Trophoblast cell (in vitro differentiated cells and primary cell): ENCODE results near the gene ADD1.

ENCODE experiments used
- DNase-seq, 2 donors: peaks; one replicate each; pipeline ENCODE4 v3.0.0-alpha.2; 2016
- H2AFZ ChIP-seq: 2 replicates; pipeline ENCODE4 v1.6.1; 2013; ENCODE audit warnings: low read length, moderate library complexity, mild to moderate bottlenecking; ENCODE audit not compliant: insufficient read depth, poor library complexity
- H2AK5ac ChIP-seq: 2 replicates; pipeline ENCODE4 v1.6.1; 2013; ENCODE audit warnings: mild to moderate bottlenecking, low read length
- H2BK120ac ChIP-seq: 2 replicates; pipeline ENCODE4 v1.6.1; 2013; ENCODE audit warnings: low read length, mild to moderate bottlenecking, moderate library complexity; ENCODE audit not compliant: insufficient read depth, poor library complexity
- H2BK12ac ChIP-seq: 2 replicates; pipeline ENCODE4 v1.6.1; 2013; ENCODE audit warnings: mild to moderate bottlenecking, low read length, moderate library complexity
- H2BK5ac ChIP-seq: 2 replicates; pipeline ENCODE4 v1.6.1; 2013; ENCODE audit warnings: low read length, low read depth, moderate library complexity, mild to moderate bottlenecking; ENCODE audit not compliant: poor library complexity
- H3K14ac ChIP-seq: 2 replicates; pipeline ENCODE4 v1.6.1; 2013; ENCODE audit warnings: mild to moderate bottlenecking, low read length
- H3K18ac ChIP-seq: 2 replicates; pipeline ENCODE4 v1.6.1; 2013; ENCODE audit warnings: mild to moderate bottlenecking, low read length
- H3K23ac ChIP-seq: 2 replicates; pipeline ENCODE4 v1.6.1; 2013; ENCODE audit warnings: low read length
- H3K27ac ChIP-seq: 2 replicates; pipeline ENCODE4 v1.5.1; 2013; ENCODE audit warnings: low read depth, mild to moderate bottlenecking, inconsistent platforms, low read length, moderate library complexity
- H3K27me3 ChIP-seq: 2 replicates; pipeline ENCODE4 v1.6.1; 2013; ENCODE audit warnings: inconsistent platforms, mild to moderate bottlenecking, low read length, moderate library complexity; ENCODE audit not compliant: insufficient read depth
- H3K36me3 ChIP-seq, 2 experiments: 1 replicate in 1 of 2; 2 replicates in 1 of 2; pipeline ENCODE4 v1.6.1; 2013; ENCODE audit warnings: low read length in 2 of 2, mild to moderate bottlenecking in 2 of 2, moderate library complexity in 1 of 2; ENCODE audit not compliant: insufficient read depth in 2 of 2, control insufficient read depth in 1 of 2
- H3K4ac ChIP-seq: 2 replicates; pipeline ENCODE4 v1.6.1; 2013; ENCODE audit warnings: low read depth, mild to moderate bottlenecking, low read length, moderate library complexity
- H3K4me1 ChIP-seq, 2 experiments: 1 replicate in 1 of 2; 2 replicates in 1 of 2; pipeline ENCODE4 v1.6.1; 2013; ENCODE audit warnings: low read length in 2 of 2, mild to moderate bottlenecking in 2 of 2, moderate library complexity in 1 of 2; ENCODE audit not compliant: insufficient read depth in 2 of 2, control insufficient read depth in 1 of 2
- H3K4me2 ChIP-seq: 2 replicates; pipeline ENCODE4 v1.6.1; 2013; ENCODE audit warnings: inconsistent platforms, mild to moderate bottlenecking, low read length, moderate library complexity
- H3K4me3 ChIP-seq: 2 replicates; pipeline ENCODE4 v1.5.1; 2013; ENCODE audit warnings: mild to moderate bottlenecking, low read depth, low read length, inconsistent platforms
- H3K79me1 ChIP-seq: one replicate; pipeline ENCODE4 v1.6.1; 2013; ENCODE audit warnings: low read length
- H3K79me2 ChIP-seq: 2 replicates; pipeline ENCODE4 v1.6.1; 2013; ENCODE audit warnings: low read length, mild to moderate bottlenecking; ENCODE audit not compliant: control insufficient read depth, insufficient read depth, poor library complexity
- H3K9ac ChIP-seq: 2 replicates; pipeline ENCODE4 v1.6.1; 2013; ENCODE audit warnings: mild to moderate bottlenecking, low read length
- H3K9me3 ChIP-seq: 2 replicates; pipeline ENCODE4 v1.6.1; 2013; ENCODE audit warnings: low read depth, mild to moderate bottlenecking, control low read depth, inconsistent platforms, low read length; ENCODE audit not compliant: insufficient read depth
- H4K12ac ChIP-seq: 2 replicates; pipeline ENCODE4 v1.6.1; 2013; ENCODE audit warnings: low read depth, mild to moderate bottlenecking, low read length, moderate library complexity
- H4K8ac ChIP-seq: 2 replicates; pipeline ENCODE4 v1.6.1; 2013; ENCODE audit warnings: low read depth, mild to moderate bottlenecking, low read length, moderate library complexity
- H4K91ac ChIP-seq: one replicate; pipeline ENCODE4 v1.6.1; 2013; ENCODE audit warnings: low read depth, mild to moderate bottlenecking, low read length, moderate library complexity
- WGBS: extraction: QIAGEN DNeasy Blood & Tissue Kit; methylation state at CpG from one replicate; pipeline ENCODE4 v1.1.7; 2013; ENCODE audit warnings: missing lambda C conversion rate; ENCODE audit not compliant: insufficient read length, insufficient coverage; ENCODE audit errors: extremely low coverage; 5-methylcytosine and 5-hydroxymethylcytosine counted together

Gene ADD1

GRCh38 chr4:2850966-2851798 is 7.5 kb downstream of the ADD1 start:
- Histone ChIP-seq H2AK5ac (no peak overlapping the region), H3K79me1 (no peaks in the 10 kb centered on the region), H3K4ac (no peak overlapping the region), H3K79me2 (peaks cover 8% of the 10 kb centered on the region), H2BK5ac (no peak overlapping the region), H3K4me1 (peaks cover 2% of the 10 kb centered on the region in 2 experiments), H2BK120ac (no peak overlapping the region), H4K8ac (no peak overlapping the region), H3K36me3 (peaks cover 11 to 12% of the 10 kb centered on the region in 2 experiments), H4K91ac (no peak overlapping the region), H2BK12ac (no peak overlapping the region), H4K12ac (no peak overlapping the region), H3K14ac (no peak overlapping the region), H3K27ac (no peak overlapping the region), H3K9ac (no peak overlapping the region), H3K23ac (no peak overlapping the region), H2AFZ (no peak overlapping the region), H3K27me3 (no peaks in the 10 kb centered on the region), H3K4me2 (no peak overlapping the region), H3K9me3 (no peaks in the 10 kb centered on the region), H3K18ac (no peak overlapping the region), H3K4me3 (no peak overlapping the region)
- WGBS = no CpG with 5 or more reads among the region's 2 CpGs
- DNase-seq = no peak

- Histone ChIP-seq H3K79me2 (peaks cover 9% of the 10 kb centered on the region), H3K36me3 (peaks cover 11 to 12% of the 10 kb centered on the region in 2 experiments), H2AK5ac (no peak overlapping the region), H4K8ac (no peak overlapping the region), H3K4me2 (no peak overlapping the region), H3K27me3 (no peaks in the 10 kb centered on the region), H3K23ac (no peak overlapping the region), H2BK120ac (no peak overlapping the region), H4K91ac (no peak overlapping the region), H3K27ac (no peak overlapping the region), H3K14ac (no peak overlapping the region), H3K18ac (no peak overlapping the region), H2BK12ac (no peak overlapping the region), H3K79me1 (no peaks in the 10 kb centered on the region), H3K4me3 (no peak overlapping the region), H3K9ac (no peak overlapping the region), H3K4me1 (peaks cover 2% of the 10 kb centered on the region in 2 experiments), H4K12ac (no peak overlapping the region), H3K4ac (peak overlapping the region; percentile 47), H2AFZ (no peak overlapping the region), H2BK5ac (no peak overlapping the region), H3K9me3 (no peaks in the 10 kb centered on the region)
- no CpG with 5 or more reads among the region's 7 CpGs for WGBS
- DNase-seq = no peak
These were observed 8.9 kb downstream of the ADD1 start for GRCh38 chr4:2852481-2852921.

DNA sequence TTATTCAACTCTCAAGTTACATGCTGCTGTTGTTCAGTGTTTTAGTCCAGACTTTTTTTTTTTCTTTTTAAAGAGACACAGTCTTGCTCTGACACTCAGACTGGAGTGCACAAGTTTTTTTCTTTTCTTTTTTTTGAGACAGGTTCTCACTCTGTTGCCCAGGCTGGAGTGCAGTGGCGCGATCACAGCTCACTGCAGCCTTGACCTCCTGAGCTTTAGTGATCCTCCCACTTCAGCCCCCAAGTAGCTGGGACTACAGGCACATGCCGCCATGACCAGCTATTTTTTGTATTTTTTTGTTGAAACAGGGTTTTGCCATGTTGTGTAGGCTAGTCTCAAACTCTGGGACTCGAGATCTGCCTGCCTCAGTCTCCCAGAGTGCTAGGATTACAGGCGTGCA is 11.9 kb downstream of the ADD1 start:
- H3K4me1 ChIP-seq = peaks cover 2% of the 10 kb centered on the region in 2 experiments
- peaks cover 11 to 12% of the 10 kb centered on the region in 2 experiments for H3K36me3 ChIP-seq
- no peak overlapping the region for H4K91ac ChIP-seq
- H4K12ac ChIP-seq = no peak overlapping the region
- H2BK5ac ChIP-seq = peak overlapping the region; percentile 13
- no peak overlapping the region for H3K27ac ChIP-seq
- H3K9me3 ChIP-seq = no peaks in the 10 kb centered on the region
- H3K4ac ChIP-seq = peak overlapping the region; percentile 89
- H3K14ac ChIP-seq = no peak overlapping the region
- no peak overlapping the region for H3K4me2 ChIP-seq
- H3K23ac ChIP-seq = no peak overlapping the region
- H4K8ac ChIP-seq = no peak overlapping the region
- no peak overlapping the region for H2AFZ ChIP-seq
- H3K18ac ChIP-seq = no peak overlapping the region
- peaks cover 4% of the 10 kb centered on the region for H3K79me2 ChIP-seq
- H2BK120ac ChIP-seq = no peak overlapping the region
- no peak overlapping the region for H3K4me3 ChIP-seq
- no peak for DNase-seq
- H3K27me3 ChIP-seq = no peaks in the 10 kb centered on the region
- no peaks in the 10 kb centered on the region for H3K79me1 ChIP-seq
- no peak overlapping the region for H2BK12ac ChIP-seq
- H2AK5ac ChIP-seq = no peak overlapping the region
- no peak overlapping the region for H3K9ac ChIP-seq
- WGBS = no CpG with 5 or more reads among the region's 5 CpGs

- peak overlapping the region; percentile 62 for H3K4ac ChIP-seq
- no CpG with 5 or more reads among the region's 3 CpGs for WGBS
These were observed 12.6 kb downstream of the ADD1 start for GRCh38 chr4:2856266-2856665.

More at GRCh38 chr4:2856266-2856665, 12.6 kb downstream of the ADD1 start:
- H3K36me3 ChIP-seq = peaks cover 11 to 12% of the 10 kb centered on the region in 2 experiments
- H2AFZ ChIP-seq = no peak overlapping the region
- peaks cover 4% of the 10 kb centered on the region for H3K79me2 ChIP-seq
- no peak overlapping the region for H3K14ac ChIP-seq
- H3K18ac ChIP-seq = no peak overlapping the region
- H3K27me3 ChIP-seq = no peaks in the 10 kb centered on the region
- peaks cover 2% of the 10 kb centered on the region for H3K79me1 ChIP-seq
- H3K4me3 ChIP-seq = no peak overlapping the region
- no peaks in the 10 kb centered on the region for H3K9me3 ChIP-seq
- no peak overlapping the region for H4K91ac ChIP-seq
- H3K9ac ChIP-seq = no peak overlapping the region
- no peak overlapping the region for H3K4me2 ChIP-seq
- no peak overlapping the region for H2AK5ac ChIP-seq
- DNase-seq = no peak
- H4K8ac ChIP-seq = no peak overlapping the region
- no peak overlapping the region for H3K27ac ChIP-seq
- H2BK5ac ChIP-seq = no peak overlapping the region
- H3K23ac ChIP-seq = no peak overlapping the region
- no peak overlapping the region for H4K12ac ChIP-seq
- H2BK120ac ChIP-seq = no peak overlapping the region
- H2BK12ac ChIP-seq = no peak overlapping the region
- peaks cover 4 to 5% of the 10 kb centered on the region in 2 experiments for H3K4me1 ChIP-seq
